MCF 10A (cell line): ENCODE results near the gene PROZ. TPM values are rescaled to one million over a fixed set of nuclear protein-coding genes. Genes with fewer than 3 reads are reported as not detected.
A peak's percentile ranks its signal among the peaks of the same experiment; 100 is the strongest.

ENCODE experiments used
- BruUV-seq: library from RNA; stranded (reverse); fragments of 400-500 nt; replicated peaks from 2 replicates; lab custom pipeline; 2021; lab: Mats Ljungman, UMichigan
- CTCF ChIA-PET: fragments of 300-600 bp; sonication (Branson Sonifier 250); formaldehyde crosslinking; extraction: SDS; loops from one replicate; lab custom pipeline; 2021; ENCODE audit warnings: antibody characterized with exemption, inconsistent platforms; lab: Yijun Ruan, JAX
- POLR2A ChIA-PET: fragments of 300-600, 350-650 bp; sonication (Branson Sonifier 250); formaldehyde crosslinking; extraction: SDS; loops from one replicate; lab custom pipeline; 2020; ENCODE audit warnings: antibody characterized with exemption, inconsistent platforms; lab: Yijun Ruan, JAX
- DNase-seq: peaks from one replicate; pipeline ENCODE4 v3.0.0-alpha.2; 2018; ENCODE audit not compliant: unreplicated experiment
- H3K27ac Mint-ChIP-seq: one replicate; pipeline ENCODE4 v1.8.0; 2022; ENCODE audit warnings: mild to moderate bottlenecking, low read depth, mixed read lengths; ENCODE audit not compliant: unreplicated experiment
- H3K27me3 Mint-ChIP-seq: one replicate; pipeline ENCODE4 v1.8.0; 2022; ENCODE audit warnings: mixed read lengths; ENCODE audit not compliant: insufficient read depth, unreplicated experiment
- H3K36me3 Mint-ChIP-seq: one replicate; pipeline ENCODE4 v1.8.0; 2022; ENCODE audit warnings: mild to moderate bottlenecking, moderate library complexity, mixed read lengths; ENCODE audit not compliant: insufficient read depth, unreplicated experiment
- H3K4me1 Mint-ChIP-seq: one replicate; pipeline ENCODE4 v1.8.0; 2022; ENCODE audit warnings: mixed read lengths; ENCODE audit not compliant: insufficient read depth, unreplicated experiment
- H3K4me3 Mint-ChIP-seq: one replicate; pipeline ENCODE4 v1.8.0; 2022; ENCODE audit warnings: mild to moderate bottlenecking, moderate library complexity, mixed read lengths; ENCODE audit not compliant: unreplicated experiment
- H3K9me3 Mint-ChIP-seq: one replicate; pipeline ENCODE4 v1.8.0; 2022; ENCODE audit warnings: mixed read lengths; ENCODE audit not compliant: unreplicated experiment
- CTCF ChIP-seq: fragments of 200-600 bp; IDR thresholded peaks from one replicate; pipeline ENCODE4 v1.8.0; 2022; ENCODE audit warnings: antibody characterized with exemption, mild to moderate bottlenecking; ENCODE audit not compliant: unreplicated experiment
- intact Hi-C: fragments of 100-400 bp; cut with micrococcal nuclease; formaldehyde crosslinking; loops from 2 replicates; pipeline ENCODE4 v1.14.1; 2022
- total RNA-seq: library from RNA; stranded (reverse); gene quantifications from 2 replicates; pipeline ENCODE4 v1.2.3, GENCODE V29; 2022

The PROZ gene
- total RNA-seq, 1 experiment from 2014 or later, result not detected

GRCh38 chr13:113205428-113205931 is 47.0 kb downstream of the PROZ start:
- peaks cover 45% of the 10 kb centered on the region for H3K4me1 Mint-ChIP-seq
- no peaks in the 10 kb centered on the region for H3K9me3 Mint-ChIP-seq
- intact Hi-C loops, result loop anchor here (5.0 kb wide), 1 partner anchor 92 kb away; the partner anchor contains the start of gene LAMP1
- CTCF ChIA-PET, result no interaction called here
- H3K4me3 Mint-ChIP-seq, result peak overlapping the region; percentile 58
- peak; percentile 15 for DNase-seq
- H3K27me3 Mint-ChIP-seq, result no peaks in the 10 kb centered on the region
- H3K27ac Mint-ChIP-seq, result peak overlapping the region; percentile 50
- POLR2A ChIA-PET, result interaction anchor here (0.8 kb wide), 1 partner anchor 18 kb away, joined by 4 read pairs; no protein-coding TSS in a partner anchor
- no TSS peak for BruUV-seq
- peaks cover 13% of the 10 kb centered on the region for H3K36me3 Mint-ChIP-seq
- no peak for TF ChIP-seq CTCF

- BruUV-seq, result no TSS peak
- Mint-ChIP-seq H3K9me3 (no peaks in the 10 kb centered on the region), H3K4me1 (peaks cover 49% of the 10 kb centered on the region), H3K27ac (peak overlapping the region; percentile 82), H3K4me3 (peak overlapping the region; percentile 92), H3K27me3 (no peaks in the 10 kb centered on the region), H3K36me3 (peaks cover 27% of the 10 kb centered on the region)
- DNase-seq, result no peak
- no peak for TF ChIP-seq CTCF
- CTCF ChIA-PET, result interaction anchor here (1.2 kb wide), 2 partner anchors 22 to 172 kb away, joined by 3 to 4 read pairs; no protein-coding TSS in a partner anchor
- POLR2A ChIA-PET, result interaction anchor here (0.6 to 4.7 kb wide), 9 partner anchors 9 to 282 kb away, joined by 3 to 41 read pairs (median 4); partner anchors contain the start of gene LAMP1
- intact Hi-C loops, result loop anchor here (5.0 kb wide), 1 partner anchor 90 kb away; the partner anchor contains the start of gene LAMP1
Observed at GRCh38 chr13:113207460-113207859, 49.0 kb downstream of the PROZ start.

GRCh38 chr13:113207890-113208420 is 49.5 kb downstream of the PROZ start:
- Mint-ChIP-seq H3K9me3 (no peaks in the 10 kb centered on the region), H3K4me1 (peaks cover 44% of the 10 kb centered on the region), H3K36me3 (peaks cover 32% of the 10 kb centered on the region), H3K27ac (peak overlapping the region; percentile 82), H3K4me3 (peak overlapping the region; percentile 92), H3K27me3 (no peaks in the 10 kb centered on the region)
- no peak for TF ChIP-seq CTCF
- POLR2A ChIA-PET, result interaction anchor here (0.7 to 4.7 kb wide), 9 partner anchors 8 to 179 kb away, joined by 3 to 41 read pairs (median 4); partner anchors contain the start of gene LAMP1
- intact Hi-C loops, result loop anchor here (2.0 to 5.0 kb wide), 3 partner anchors 15 to 241 kb away; partner anchors contain the start of gene LAMP1
- BruUV-seq, result no TSS peak
- CTCF ChIA-PET, result interaction anchor here (0.6 kb wide), 1 partner anchor 373 kb away, joined by 3 read pairs; no protein-coding TSS in a partner anchor
- peak; percentile 38 for DNase-seq
